ENCODE data around the gene CREG2.

The CREG2 gene

GRCh38 chr2:101295895-101296294 is 91.4 kb downstream of the CREG2 start:
- TF ChIP-seq, protein P1, sequence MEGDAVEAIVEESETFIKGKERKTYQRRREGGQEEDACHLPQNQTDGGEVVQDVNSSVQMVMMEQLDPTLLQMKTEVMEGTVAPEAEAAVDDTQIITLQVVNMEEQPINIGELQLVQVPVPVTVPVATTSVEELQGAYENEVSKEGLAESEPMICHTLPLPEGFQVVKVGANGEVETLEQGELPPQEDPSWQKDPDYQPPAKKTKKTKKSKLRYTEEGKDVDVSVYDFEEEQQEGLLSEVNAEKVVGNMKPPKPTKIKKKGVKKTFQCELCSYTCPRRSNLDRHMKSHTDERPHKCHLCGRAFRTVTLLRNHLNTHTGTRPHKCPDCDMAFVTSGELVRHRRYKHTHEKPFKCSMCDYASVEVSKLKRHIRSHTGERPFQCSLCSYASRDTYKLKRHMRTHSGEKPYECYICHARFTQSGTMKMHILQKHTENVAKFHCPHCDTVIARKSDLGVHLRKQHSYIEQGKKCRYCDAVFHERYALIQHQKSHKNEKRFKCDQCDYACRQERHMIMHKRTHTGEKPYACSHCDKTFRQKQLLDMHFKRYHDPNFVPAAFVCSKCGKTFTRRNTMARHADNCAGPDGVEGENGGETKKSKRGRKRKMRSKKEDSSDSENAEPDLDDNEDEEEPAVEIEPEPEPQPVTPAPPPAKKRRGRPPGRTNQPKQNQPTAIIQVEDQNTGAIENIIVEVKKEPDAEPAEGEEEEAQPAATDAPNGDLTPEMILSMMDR (conservative IDR thresholded peaks at IDR 0.05; ENCODE audit: low read length) = no peak
- peak; percentile 68 for DNase-seq (ENCODE audit: low read depth)
- H3K4me3 ChIP-seq (ENCODE audit: low read length) = no peak overlapping the region
